RCC 7860 (cell line): ENCODE data around the gene SH3BP5L.

Source experiments
- DNase-seq: peaks from one replicate; pipeline ENCODE4 v3.0.0-alpha.2; 2015; ENCODE audit warnings: low spot score
- FAIRE-seq: peaks from 2 replicates; lab custom pipeline; 2012; peaks lifted over from hg19 to GRCh38; lab: Jason Lieb, UNC

Gene SH3BP5L

GRCh38 chr1:248852481-248853405 lies 27.0 kb upstream of the SH3BP5L start:
- no peak for FAIRE-seq
- DNase-seq: no peak

GRCh38 chr1:248851390-248851789 lies 25.7 kb upstream of the SH3BP5L start:
- FAIRE-seq (no peak), DNase-seq (no peak)

- DNase-seq: no peak
- no peak for FAIRE-seq
Observed at GRCh38 chr1:248850536-248851251, 25.0 kb upstream of the SH3BP5L start.

- DNase-seq (no peak), FAIRE-seq (no peak)
Observed at GRCh38 chr1:248850124-248850523, 24.4 kb upstream of the SH3BP5L start.

- no peak for FAIRE-seq
- no peak for DNase-seq
Observed at GRCh38 chr1:248849637-248850036, 23.9 kb upstream of the SH3BP5L start.

- no peak for DNase-seq
- FAIRE-seq: no peak
Observed at GRCh38 chr1:248849152-248849551, 23.4 kb upstream of the SH3BP5L start.

GRCh38 chr1:248848602-248849001 lies 22.9 kb upstream of the SH3BP5L start:
- FAIRE-seq (no peak), DNase-seq (no peak)

- FAIRE-seq: no peak
Observed at GRCh38 chr1:248847956-248848561, 22.3 kb upstream of the SH3BP5L start.

GRCh38 chr1:248847181-248847955 lies 21.7 kb upstream of the SH3BP5L start:
- no peak for DNase-seq
- FAIRE-seq: no peak

More at GRCh38 chr1:248847956-248848561, 22.3 kb upstream of the SH3BP5L start:
- no peak for DNase-seq

GRCh38 chr1:248844526-248844925 lies 18.8 kb upstream of the SH3BP5L start:
- DNase-seq: no peak
- FAIRE-seq: no peak

- DNase-seq: no peak
- FAIRE-seq: no peak
Observed at GRCh38 chr1:248843687-248844086, 18.0 kb upstream of the SH3BP5L start.

GRCh38 chr1:248842781-248843331 lies 17.1 kb upstream of the SH3BP5L start:
- DNase-seq (no peak), FAIRE-seq (no peak)

GRCh38 chr1:248841702-248842395 lies 16.1 kb upstream of the SH3BP5L start:
- no peak for FAIRE-seq
- DNase-seq: no peak

GRCh38 chr1:248840946-248841345 lies 15.2 kb upstream of the SH3BP5L start:
- no peak for FAIRE-seq
- no peak for DNase-seq

GRCh38 chr1:248839168-248839555 lies 13.4 kb upstream of the SH3BP5L start:
- DNase-seq: no peak
- no peak for FAIRE-seq

- DNase-seq (peak; percentile 79), FAIRE-seq (no peak)
Observed at GRCh38 chr1:248838357-248839167, 12.8 kb upstream of the SH3BP5L start.

- FAIRE-seq: peak; percentile 82
Observed at GRCh38 chr1:248837781-248838356, 12.2 kb upstream of the SH3BP5L start, which contains the start of gene ZNF672. ZNF672 (plus strand) TSS chr1:248838224; CDS start chr1:248847275, 9,051 bp downstream.

GRCh38 chr1:248837045-248837780 lies 11.5 kb upstream of the SH3BP5L start:
- no peak for DNase-seq
- FAIRE-seq: no peak

More at GRCh38 chr1:248837781-248838356, 12.2 kb upstream of the SH3BP5L start, which contains the start of gene ZNF672:
- peak; percentile 96 for DNase-seq
